ENCODE measurements around the gene ASPSCR1. TPM values are rescaled to one million over a fixed set of nuclear protein-coding genes. Genes with fewer than 3 reads are reported as not detected.
A peak's percentile ranks its signal among the peaks of the same experiment; 100 is the strongest.

Gene ASPSCR1
- total RNA-seq, 2 experiments from 2014 or later, result 77.8 to 89.1 TPM

DNA sequence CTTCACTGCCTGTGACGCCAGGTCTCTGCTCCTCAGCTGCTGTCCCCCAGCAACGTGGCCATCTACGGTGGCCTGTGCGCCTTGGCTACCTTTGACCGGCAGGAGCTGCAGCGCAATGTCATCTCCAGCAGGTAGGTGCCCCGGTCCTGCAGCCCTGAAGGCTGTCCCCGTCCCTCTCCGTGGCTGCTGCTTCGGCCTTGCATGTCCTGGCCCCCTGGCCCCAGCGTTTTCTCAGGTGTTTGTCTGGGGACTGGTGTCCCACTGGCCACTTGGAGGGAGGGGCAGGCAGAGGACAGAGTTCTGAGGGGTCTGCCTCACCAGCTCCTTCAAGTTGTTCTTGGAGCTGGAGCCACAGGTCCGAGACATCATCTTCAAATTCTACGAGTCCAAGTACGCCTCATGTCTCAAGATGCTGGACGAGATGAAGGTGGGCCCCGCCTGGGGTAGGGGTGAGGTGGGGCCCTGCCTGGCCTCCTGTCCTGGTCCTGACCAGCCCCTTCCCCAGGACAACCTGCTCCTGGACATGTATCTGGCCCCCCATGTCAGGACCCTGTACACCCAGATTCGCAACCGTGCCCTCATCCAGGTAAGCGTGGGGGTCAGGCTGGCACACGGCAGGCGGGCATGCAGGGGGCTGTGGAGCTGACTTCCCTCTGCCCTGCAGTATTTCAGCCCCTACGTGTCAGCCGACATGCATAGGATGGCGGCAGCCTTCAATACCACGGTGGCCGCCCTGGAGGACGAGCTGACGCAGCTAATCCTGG is 78.7 kb downstream of the ASPSCR1 start:
- intact Hi-C loops (cut with micrococcal nuclease; ENCODE audit: unreplicated experiment), result no loop called here
- ChIA-PET POLR2A (no interaction called here), CTCF (ENCODE audit: unreplicated experiment) (no interaction called here)
- Histone ChIP-seq H3K4me1 (ENCODE audit: insufficient read depth, low read length, poor library complexity, severe bottlenecking) (peaks cover 9% of the 10 kb centered on the region), H3K36me3 (ENCODE audit: insufficient read depth, low read length) (peaks cover 79% of the 10 kb centered on the region), H3K4me3 (ENCODE audit: low read depth, low read length, poor library complexity, severe bottlenecking) (no peak overlapping the region), H4K20me1 (ENCODE audit: insufficient read depth, low read length) (no peaks in the 10 kb centered on the region), H2AFZ (ENCODE audit: low read length) (no peak overlapping the region), H3K27ac (ENCODE audit: low read depth, low read length, poor library complexity, severe bottlenecking) (no peak overlapping the region), H3K4me2 (ENCODE audit: low read length) (no peak overlapping the region), H3K79me2 (ENCODE audit: insufficient read depth, low read depth, low read length) (peaks cover 8% of the 10 kb centered on the region; the same call in 1 of the 2 replicates), H3K9me3 (ENCODE audit: low read length) (no peaks in the 10 kb centered on the region), H3K9me2 (ENCODE audit: insufficient read depth, low read length) (no peaks in the 10 kb centered on the region)
- no peak for DNase-seq (ENCODE audit: low spot score)
- no TSS peak for BruUV-seq (replicated peaks)
- TF ChIP-seq EZH2phosphoT487 (IDR thresholded peaks at IDR 0.05; ENCODE audit: borderline replicate concordance, low read depth, low read length), result no peak
- TF ChIP-seq, protein P1, sequence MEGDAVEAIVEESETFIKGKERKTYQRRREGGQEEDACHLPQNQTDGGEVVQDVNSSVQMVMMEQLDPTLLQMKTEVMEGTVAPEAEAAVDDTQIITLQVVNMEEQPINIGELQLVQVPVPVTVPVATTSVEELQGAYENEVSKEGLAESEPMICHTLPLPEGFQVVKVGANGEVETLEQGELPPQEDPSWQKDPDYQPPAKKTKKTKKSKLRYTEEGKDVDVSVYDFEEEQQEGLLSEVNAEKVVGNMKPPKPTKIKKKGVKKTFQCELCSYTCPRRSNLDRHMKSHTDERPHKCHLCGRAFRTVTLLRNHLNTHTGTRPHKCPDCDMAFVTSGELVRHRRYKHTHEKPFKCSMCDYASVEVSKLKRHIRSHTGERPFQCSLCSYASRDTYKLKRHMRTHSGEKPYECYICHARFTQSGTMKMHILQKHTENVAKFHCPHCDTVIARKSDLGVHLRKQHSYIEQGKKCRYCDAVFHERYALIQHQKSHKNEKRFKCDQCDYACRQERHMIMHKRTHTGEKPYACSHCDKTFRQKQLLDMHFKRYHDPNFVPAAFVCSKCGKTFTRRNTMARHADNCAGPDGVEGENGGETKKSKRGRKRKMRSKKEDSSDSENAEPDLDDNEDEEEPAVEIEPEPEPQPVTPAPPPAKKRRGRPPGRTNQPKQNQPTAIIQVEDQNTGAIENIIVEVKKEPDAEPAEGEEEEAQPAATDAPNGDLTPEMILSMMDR (conservative IDR thresholded peaks at IDR 0.05; ENCODE audit: low read length), result no peak

DNA sequence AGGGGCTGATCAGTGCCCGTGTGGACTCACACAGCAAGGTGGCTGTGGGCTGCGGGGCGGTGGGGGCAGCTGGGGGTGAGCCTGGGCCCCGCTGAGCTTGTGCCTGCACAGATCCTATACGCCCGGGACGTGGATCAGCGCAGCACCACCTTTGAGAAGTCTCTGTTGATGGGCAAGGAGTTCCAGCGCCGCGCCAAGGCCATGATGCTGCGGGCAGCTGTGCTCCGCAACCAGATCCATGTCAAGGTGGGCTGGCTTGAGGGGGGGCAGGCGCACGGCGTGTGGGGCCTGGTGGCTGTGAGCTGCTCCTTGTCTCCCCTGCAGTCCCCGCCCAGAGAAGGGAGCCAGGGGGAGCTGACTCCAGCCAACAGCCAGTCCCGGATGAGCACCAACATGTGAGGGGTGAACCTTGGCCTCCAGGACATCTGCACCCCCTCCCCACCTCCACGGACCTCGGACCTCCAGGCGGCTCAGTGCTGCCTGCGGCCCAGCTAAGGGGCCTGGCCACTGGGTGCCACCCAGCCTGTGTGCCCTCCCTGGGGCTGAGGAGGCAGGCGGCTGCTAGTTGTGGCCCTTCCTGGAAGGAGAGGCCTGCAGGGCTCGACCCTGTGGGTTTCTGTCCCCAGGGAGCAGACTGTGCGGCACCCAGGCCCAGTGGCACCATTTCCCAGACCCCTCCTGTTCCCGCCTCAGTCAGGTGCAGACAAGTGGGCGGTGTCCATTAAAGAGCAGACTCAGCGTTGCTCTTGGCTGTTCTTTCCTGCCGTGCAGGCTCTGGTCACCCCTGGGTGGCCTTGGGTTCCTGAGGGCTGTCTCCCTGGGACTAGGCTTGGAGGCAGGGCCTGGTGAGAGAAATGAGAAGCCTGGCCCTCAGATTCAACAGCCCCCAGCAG is 79.5 kb downstream of the ASPSCR1 start:
- Histone ChIP-seq H3K4me3 (ENCODE audit: low read depth, low read length, poor library complexity, severe bottlenecking) (no peak overlapping the region), H3K27ac (ENCODE audit: low read depth, low read length, poor library complexity, severe bottlenecking) (no peak overlapping the region), H4K20me1 (ENCODE audit: insufficient read depth, low read length) (no peaks in the 10 kb centered on the region), H3K9me2 (ENCODE audit: insufficient read depth, low read length) (no peaks in the 10 kb centered on the region), H3K79me2 (ENCODE audit: insufficient read depth, low read depth, low read length) (peaks cover 8% of the 10 kb centered on the region; the same call in 1 of the 2 replicates), H3K4me2 (ENCODE audit: low read length) (no peak overlapping the region), H3K36me3 (ENCODE audit: insufficient read depth, low read length) (peaks cover 85% of the 10 kb centered on the region), H2AFZ (ENCODE audit: low read length) (no peak overlapping the region), H3K9me3 (ENCODE audit: low read length) (no peaks in the 10 kb centered on the region), H3K4me1 (ENCODE audit: insufficient read depth, low read length, poor library complexity, severe bottlenecking) (peaks cover 9% of the 10 kb centered on the region)
- intact Hi-C loops (cut with micrococcal nuclease; ENCODE audit: unreplicated experiment), result no loop called here
- ChIA-PET CTCF (ENCODE audit: unreplicated experiment) (interaction anchor here (0.6 kb wide), 1 partner anchor 337 kb away, joined by 4 read pairs; no protein-coding TSS in a partner anchor), POLR2A (no interaction called here)
- no peak for TF ChIP-seq EZH2phosphoT487 (IDR thresholded peaks at IDR 0.05; ENCODE audit: borderline replicate concordance, low read depth, low read length)
- TF ChIP-seq, protein P1 (conservative IDR thresholded peaks at IDR 0.05; ENCODE audit: low read length), result no peak
- TSS peak; percentile 78 for BruUV-seq (replicated peaks)
- DNase-seq (ENCODE audit: low spot score), result no peak
